ENCODE results near the gene ZYG11B.

GRCh38 chr1:52727114-52727586 lies 897 bp downstream of the ZYG11B start:
- TF ChIP-seq EZH2 (IDR thresholded peaks at IDR 0.05) (no peak), CTCF (IDR thresholded peaks at IDR 0.05) (no peak)
